IMR-90 (cell line): ENCODE data around the gene PPRC1. TPM values are rescaled to one million over a fixed set of nuclear protein-coding genes. Genes with fewer than 3 reads are reported as not detected.

ENCODE experiments used
- ATAC-seq: fragments of 200-7000 bp; cut with Tn5 transposase; 2 replicates; pipeline ENCODE4 v1.9.1; 2020; ENCODE audit warnings: low read depth, mild to moderate bottlenecking, moderate library complexity
- BruUV-seq: library from RNA; stranded (reverse); fragments of 400-500 nt; replicated peaks from 2 replicates; lab custom pipeline; 2021; lab: Mats Ljungman, UMichigan
- CTCF ChIA-PET: fragments of 300-600 bp; formaldehyde crosslinking; extraction: SDS; loops from one replicate; lab custom pipeline; 2021; ENCODE audit warnings: antibody characterized with exemption; lab: Yijun Ruan, JAX
- POLR2A ChIA-PET: fragments of 300-600 bp; sonication (Branson Sonifier 250); formaldehyde crosslinking; loops from one replicate; lab custom pipeline; 2022; ENCODE audit warnings: antibody characterized with exemption; ENCODE audit not compliant: unreplicated experiment; lab: Charles Lee
- DNase-seq: peaks from one replicate; pipeline ENCODE4 v3.0.0; 2013
- H2AFZ ChIP-seq: replicated peaks from 2 replicates; pipeline ENCODE3; 2013; ENCODE audit warnings: low read length, mild to moderate bottlenecking; ENCODE audit not compliant: poor library complexity
- H2AK5ac ChIP-seq: 2 replicates; pipeline ENCODE4 v1.6.1; 2013; ENCODE audit warnings: low read depth, low read length, inconsistent platforms
- H2AK9ac ChIP-seq: replicated peaks from 2 replicates; pipeline ENCODE3; 2013; ENCODE audit warnings: mild to moderate bottlenecking, low read depth, low read length, moderate library complexity; ENCODE audit not compliant: poor library complexity
- H2BK120ac ChIP-seq: 2 replicates; pipeline ENCODE4 v1.6.1; 2013; ENCODE audit warnings: low read depth, low read length, inconsistent platforms
- H2BK15ac ChIP-seq: 3 replicates; pipeline ENCODE4 v1.6.1; 2013; ENCODE audit warnings: low read depth, low read length, inconsistent platforms
- H2BK20ac ChIP-seq: 2 replicates; pipeline ENCODE4 v1.6.1; 2013; ENCODE audit warnings: low read depth, mild to moderate bottlenecking, inconsistent platforms, low read length, moderate library complexity
- H2BK5ac ChIP-seq: 2 replicates; pipeline ENCODE4 v1.6.1; 2013; ENCODE audit warnings: mild to moderate bottlenecking, low read depth, low read length, inconsistent platforms; ENCODE audit not compliant: poor library complexity, severe bottlenecking
- H3K14ac ChIP-seq: replicated peaks from 2 replicates; pipeline ENCODE4 v1.6.1; 2013; ENCODE audit warnings: low read depth, low read length, inconsistent platforms
- H3K18ac ChIP-seq: 2 replicates; pipeline ENCODE4 v1.6.1; 2013; ENCODE audit warnings: low read depth, low read length, control low read depth
- H3K23ac ChIP-seq: 2 replicates; pipeline ENCODE4 v1.6.1; 2013; ENCODE audit warnings: low read depth, low read length, inconsistent platforms
- H3K27ac ChIP-seq: 2 replicates; pipeline ENCODE4 v1.5.1; 2013; ENCODE audit warnings: mild to moderate bottlenecking, control low read depth, low read length; ENCODE audit not compliant: insufficient read depth
- H3K27me3 ChIP-seq: 2 replicates; pipeline ENCODE4 v1.6.1; 2013; ENCODE audit warnings: low read length; ENCODE audit not compliant: control insufficient read depth, insufficient read depth
- H3K36me3 ChIP-seq: 2 replicates; pipeline ENCODE4 v1.6.1; 2013; ENCODE audit warnings: low read length, mixed read lengths; ENCODE audit not compliant: control insufficient read depth, insufficient read depth
- H3K4ac ChIP-seq: 2 replicates; pipeline ENCODE4 v1.6.1; 2013; ENCODE audit warnings: low read depth, low read length, inconsistent platforms
- H3K4me1 ChIP-seq: 2 replicates; pipeline ENCODE4 v1.6.1; 2013; ENCODE audit warnings: low read length, mixed read lengths; ENCODE audit not compliant: control insufficient read depth, insufficient read depth
- H3K4me2 ChIP-seq: 2 replicates; pipeline ENCODE4 v1.6.1; 2013; ENCODE audit warnings: low read depth, mild to moderate bottlenecking, control low read depth, low read length, moderate library complexity
- H3K4me3 ChIP-seq: 2 replicates; pipeline ENCODE4 v1.5.1; 2013; ENCODE audit warnings: low read depth, mild to moderate bottlenecking, control low read depth, low read length, moderate library complexity; ENCODE audit not compliant: insufficient read depth
- H3K56ac ChIP-seq: 2 replicates; pipeline ENCODE4 v1.6.1; 2013; ENCODE audit warnings: low read length, inconsistent platforms; ENCODE audit not compliant: insufficient read depth; ENCODE audit errors: extremely low read depth
- H3K79me1 ChIP-seq, 2 experiments: 2 replicates each; pipeline ENCODE4 v1.6.1; 2013; ENCODE audit warnings: low read length in 2 of 2, inconsistent platforms in 1 of 2, low read depth in 1 of 2
- H3K9ac ChIP-seq: 2 replicates; pipeline ENCODE4 v1.6.1; 2013; ENCODE audit warnings: low read depth, low read length, control low read depth
- H3K9me1 ChIP-seq: 2 replicates; pipeline ENCODE4 v1.6.1; 2013; ENCODE audit warnings: low read length, inconsistent platforms; ENCODE audit not compliant: insufficient read depth
- H3K9me3 ChIP-seq: 2 replicates; pipeline ENCODE4 v1.6.1; 2013; ENCODE audit warnings: low read length; ENCODE audit not compliant: control insufficient read depth, insufficient read depth
- H4K20me1 ChIP-seq: 2 replicates; pipeline ENCODE4 v1.6.1; 2013; ENCODE audit warnings: low read length, inconsistent platforms; ENCODE audit not compliant: insufficient read depth
- H4K5ac ChIP-seq: 2 replicates; pipeline ENCODE4 v1.6.1; 2013; ENCODE audit warnings: mild to moderate bottlenecking, low read depth, low read length, control low read depth
- H4K8ac ChIP-seq, 2 experiments: 2 replicates each; pipeline ENCODE4 v1.6.1; 2013; ENCODE audit warnings: low read depth in 2 of 2, low read length in 2 of 2, control low read depth in 1 of 2, inconsistent platforms in 1 of 2
- H4K91ac ChIP-seq: 2 replicates; pipeline ENCODE4 v1.6.1; 2013; ENCODE audit warnings: low read depth, low read length, inconsistent platforms; ENCODE audit not compliant: insufficient read depth
- BHLHE40 ChIP-seq: fragments of 150-350 bp; IDR thresholded peaks from 2 replicates; pipeline ENCODE4 v1.6.1; 2016; ENCODE audit warnings: mild to moderate bottlenecking, low read depth, low read length
- CHD1 ChIP-seq: IDR thresholded peaks from 2 replicates; pipeline ENCODE4 v1.6.1; 2012; ENCODE audit warnings: low read depth, low read length, improper control_type of control experiment
- FOS ChIP-seq: fragments of 150-350 bp; IDR thresholded peaks from 2 replicates; pipeline ENCODE4 v1.6.1; 2016; ENCODE audit warnings: low read depth, low read length
- MAFK ChIP-seq: IDR thresholded peaks from 2 replicates; pipeline ENCODE4 v1.6.1; 2012; ENCODE audit warnings: low read depth, low read length, improper control_type of control experiment
- MAZ ChIP-seq: IDR thresholded peaks from 2 replicates; pipeline ENCODE4 v1.6.1; 2012; ENCODE audit warnings: low read depth, mild to moderate bottlenecking, low read length, improper control_type of control experiment, moderate library complexity, borderline replicate concordance
- MXI1 ChIP-seq: IDR thresholded peaks from 2 replicates; pipeline ENCODE4 v1.6.1; 2012; ENCODE audit warnings: low read depth, mild to moderate bottlenecking, low read length, moderate library complexity, borderline replicate concordance
- POLR2A ChIP-seq: IDR thresholded peaks from 2 replicates; pipeline ENCODE4 v1.6.1; 2012; ENCODE audit warnings: mild to moderate bottlenecking, low read depth, low read length
- RAD21 ChIP-seq: IDR thresholded peaks from 2 replicates; pipeline ENCODE4 v1.6.1; 2012; ENCODE audit warnings: low read length, improper control_type of control experiment
- RCOR1 ChIP-seq: IDR thresholded peaks from 2 replicates; pipeline ENCODE4 v1.6.1; 2012; ENCODE audit warnings: mild to moderate bottlenecking, low read length, improper control_type of control experiment; ENCODE audit not compliant: insufficient replicate concordance
- RFX5 ChIP-seq: IDR thresholded peaks from 2 replicates; pipeline ENCODE4 v1.8.0; 2012; ENCODE audit warnings: low read depth, mild to moderate bottlenecking, low read length, moderate library complexity
- WGBS, 2 experiments: methylation state at CpG; one replicate each; pipeline versions ENCODE4 v1.1.5 to v1.1.7; 2013; ENCODE audit warnings: missing lambda C conversion rate in 2 of 2; ENCODE audit not compliant: insufficient read length in 1 of 2; ENCODE audit errors: extremely low coverage in 2 of 2; 5-methylcytosine and 5-hydroxymethylcytosine counted together
- dilution Hi-C: fragments of 300-500 bp; cut with HindIII; formaldehyde crosslinking; loops from one replicate; pipeline ENCODE4 v1.14.3; 2018; ENCODE audit warnings: low sequenced_read_pairs; ENCODE audit not compliant: unreplicated experiment
- in situ Hi-C: fragments of 300-500 bp; cut with MboI; formaldehyde crosslinking; loops from 3 replicates; pipeline ENCODE4 v1.14.3; 2019; ENCODE audit warnings: low sequenced_read_pairs, inconsistent platforms, mixed read lengths
- intact Hi-C: fragments of 100-400 bp; cut with micrococcal nuclease; formaldehyde crosslinking; loops from 2 replicates; pipeline ENCODE4 v1.10.0; 2022
- polyA plus RNA-seq, 3 experiments: library from polyadenylated mRNA; depleted of rRNA; stranded (reverse); fragments of >200 nt; gene quantifications; 2 replicates each; pipeline ENCODE4 v1.2.3, GENCODE V29; 2012; ENCODE audit warnings: low replicate concordance in 1 of 3
- total RNA-seq: library from RNA; depleted of rRNA; stranded (reverse); fragments of >200 nt; gene quantifications from 2 replicates; pipeline ENCODE4 v1.2.3, GENCODE V29; 2012
- TF ChIP-seq, protein P1 (sequence below): conservative IDR thresholded peaks from 2 replicates; pipeline ENCODE4 v1.5.1; 2012; ENCODE audit warnings: mild to moderate bottlenecking, low read depth, low read length, improper control_type of control experiment
- TF ChIP-seq, protein P2 (sequence below): fragments of 150-350 bp; IDR thresholded peaks from 2 replicates; pipeline ENCODE4 v1.6.1; 2016; ENCODE audit warnings: low read depth, mild to moderate bottlenecking, low read length, moderate library complexity, borderline replicate concordance
- TF ChIP-seq, protein P3 (sequence below): fragments of 150-350 bp; IDR thresholded peaks from 2 replicates; pipeline ENCODE4 v1.6.1; 2017; ENCODE audit warnings: mild to moderate bottlenecking, antibody characterized with exemption, low read length, low read depth

Gene PPRC1
- total and polyA plus RNA-seq, 2 of the 4 experiments (the other 2 are of a cell fraction) = 11.8 to 38.7 TPM

DNA sequence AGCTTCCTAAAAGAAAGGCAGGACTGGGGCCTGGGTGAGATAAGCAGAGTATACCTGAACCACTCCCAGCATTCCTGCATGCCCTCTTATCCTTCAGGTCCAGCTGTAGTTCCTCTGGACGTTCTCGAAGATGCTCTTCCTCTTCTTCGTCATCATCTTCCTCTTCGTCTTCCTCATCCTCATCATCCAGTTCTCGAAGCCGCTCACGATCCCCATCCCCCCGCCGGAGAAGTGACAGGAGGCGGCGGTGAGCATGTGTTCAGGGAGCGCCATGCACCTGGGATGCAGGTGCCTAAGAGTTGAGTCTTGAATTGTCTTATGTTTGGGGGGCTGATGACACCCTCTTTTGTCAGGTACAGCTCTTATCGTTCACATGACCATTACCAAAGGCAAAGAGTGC, 15.4 kb downstream of the PPRC1 start:
- Histone ChIP-seq H3K27me3 (no peaks in the 10 kb centered on the region), H3K56ac (no peak overlapping the region), H3K4me2 (no peak overlapping the region), H2BK15ac (no peak overlapping the region), H3K18ac (no peak overlapping the region), H3K9me1 (peaks cover 5% of the 10 kb centered on the region; the same call in 1 of the 2 replicates), H2AFZ (no peak overlapping the region), H3K4me1 (peaks cover 4% of the 10 kb centered on the region; the same call in 1 of the 2 replicates), H3K79me1 (peaks cover 18 to 66% of the 10 kb centered on the region in 2 experiments), H3K9ac (no peak overlapping the region), H2AK9ac (no peak overlapping the region), H3K4ac (no peak overlapping the region), H2BK120ac (no peak overlapping the region), H4K20me1 (peaks cover 41% of the 10 kb centered on the region), H3K4me3 (no peak overlapping the region), H4K5ac (no peak overlapping the region), H3K14ac (no peak overlapping the region), H3K36me3 (peaks cover 46% of the 10 kb centered on the region), H3K27ac (no peak overlapping the region), H2AK5ac (no peak overlapping the region), H3K23ac (no peak overlapping the region), H2BK20ac (no peak overlapping the region), H3K9me3 (no peaks in the 10 kb centered on the region), H4K91ac (no peak overlapping the region), H2BK5ac (no peak overlapping the region), H4K8ac (no peak overlapping the region)
- intact Hi-C loops = no loop called here
- TF ChIP-seq MAZ (no peak), POLR2A (no peak), RFX5 (no peak), RCOR1 (no peak), RAD21 (no peak), MAFK (no peak), CHD1 (no peak), MXI1 (no peak), BHLHE40 (no peak), FOS (no peak)
- TF ChIP-seq, protein P1, sequence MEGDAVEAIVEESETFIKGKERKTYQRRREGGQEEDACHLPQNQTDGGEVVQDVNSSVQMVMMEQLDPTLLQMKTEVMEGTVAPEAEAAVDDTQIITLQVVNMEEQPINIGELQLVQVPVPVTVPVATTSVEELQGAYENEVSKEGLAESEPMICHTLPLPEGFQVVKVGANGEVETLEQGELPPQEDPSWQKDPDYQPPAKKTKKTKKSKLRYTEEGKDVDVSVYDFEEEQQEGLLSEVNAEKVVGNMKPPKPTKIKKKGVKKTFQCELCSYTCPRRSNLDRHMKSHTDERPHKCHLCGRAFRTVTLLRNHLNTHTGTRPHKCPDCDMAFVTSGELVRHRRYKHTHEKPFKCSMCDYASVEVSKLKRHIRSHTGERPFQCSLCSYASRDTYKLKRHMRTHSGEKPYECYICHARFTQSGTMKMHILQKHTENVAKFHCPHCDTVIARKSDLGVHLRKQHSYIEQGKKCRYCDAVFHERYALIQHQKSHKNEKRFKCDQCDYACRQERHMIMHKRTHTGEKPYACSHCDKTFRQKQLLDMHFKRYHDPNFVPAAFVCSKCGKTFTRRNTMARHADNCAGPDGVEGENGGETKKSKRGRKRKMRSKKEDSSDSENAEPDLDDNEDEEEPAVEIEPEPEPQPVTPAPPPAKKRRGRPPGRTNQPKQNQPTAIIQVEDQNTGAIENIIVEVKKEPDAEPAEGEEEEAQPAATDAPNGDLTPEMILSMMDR = no peak
- TF ChIP-seq, protein P2, sequence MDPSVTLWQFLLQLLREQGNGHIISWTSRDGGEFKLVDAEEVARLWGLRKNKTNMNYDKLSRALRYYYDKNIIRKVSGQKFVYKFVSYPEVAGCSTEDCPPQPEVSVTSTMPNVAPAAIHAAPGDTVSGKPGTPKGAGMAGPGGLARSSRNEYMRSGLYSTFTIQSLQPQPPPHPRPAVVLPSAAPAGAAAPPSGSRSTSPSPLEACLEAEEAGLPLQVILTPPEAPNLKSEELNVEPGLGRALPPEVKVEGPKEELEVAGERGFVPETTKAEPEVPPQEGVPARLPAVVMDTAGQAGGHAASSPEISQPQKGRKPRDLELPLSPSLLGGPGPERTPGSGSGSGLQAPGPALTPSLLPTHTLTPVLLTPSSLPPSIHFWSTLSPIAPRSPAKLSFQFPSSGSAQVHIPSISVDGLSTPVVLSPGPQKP = no peak
- TF ChIP-seq, protein P3, sequence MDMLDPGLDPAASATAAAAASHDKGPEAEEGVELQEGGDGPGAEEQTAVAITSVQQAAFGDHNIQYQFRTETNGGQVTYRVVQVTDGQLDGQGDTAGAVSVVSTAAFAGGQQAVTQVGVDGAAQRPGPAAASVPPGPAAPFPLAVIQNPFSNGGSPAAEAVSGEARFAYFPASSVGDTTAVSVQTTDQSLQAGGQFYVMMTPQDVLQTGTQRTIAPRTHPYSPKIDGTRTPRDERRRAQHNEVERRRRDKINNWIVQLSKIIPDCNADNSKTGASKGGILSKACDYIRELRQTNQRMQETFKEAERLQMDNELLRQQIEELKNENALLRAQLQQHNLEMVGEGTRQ = no peak
- in situ Hi-C loops = no loop called here
- 100% methylated on average over 4 of the region's 13 CpGs; no CpG with 5 or more reads in 1 of the 2 experiments for WGBS, 2 experiments
- ChIA-PET CTCF (interaction anchor here (1.7 kb wide), 1 partner anchor 14 kb away, joined by 4 read pairs; no protein-coding TSS in a partner anchor), POLR2A (no interaction called here)
- no peak for DNase-seq
- dilution Hi-C loops = no loop called here
- no TSS peak for BruUV-seq
- no peak for ATAC-seq
